WERI-Rb-1 (cell line): ENCODE data around the gene SDK2.
"Not testable (repeated sequence)": the region's sequence is repeated elsewhere in the genome, so short reads cannot be mapped to it uniquely, and the experiment has no call there.

Experiments used
- DNase-seq: peaks from one replicate; pipeline ENCODE4 v3.0.0-alpha.2; 2020
- H3K27ac ChIP-seq: fragments of 250-450 bp; sonication (Bioruptor Pico); 2 replicates; pipeline ENCODE4 v1.5.1; 2020; ENCODE audit warnings: mild to moderate bottlenecking, moderate library complexity
- H3K27me3 ChIP-seq: fragments of 250-450 bp; sonication (Bioruptor Pico); 2 replicates; pipeline ENCODE4 v1.5.1; 2021; ENCODE audit warnings: mild to moderate bottlenecking, low read depth, moderate library complexity; ENCODE audit not compliant: insufficient read depth, severe bottlenecking
- H3K36me3 ChIP-seq: fragments of 250-450 bp; sonication (Bioruptor Pico); 2 replicates; pipeline ENCODE4 v1.5.1; 2020; ENCODE audit warnings: mild to moderate bottlenecking, moderate library complexity
- H3K4me3 ChIP-seq: 2 replicates; pipeline ENCODE4 v1.5.1; 2011; ENCODE audit warnings: low read depth, mild to moderate bottlenecking, control low read depth, low read length
- H3K9me3 ChIP-seq: fragments of 250-450 bp; sonication (Bioruptor Pico); 2 replicates; pipeline ENCODE4 v1.5.1; 2021; ENCODE audit warnings: mild to moderate bottlenecking, moderate library complexity; ENCODE audit not compliant: severe bottlenecking
- TF ChIP-seq, protein P1 (sequence below): IDR thresholded peaks from 2 replicates; pipeline ENCODE4 v1.5.1; 2011; ENCODE audit warnings: low read depth, mild to moderate bottlenecking, control low read depth, inconsistent platforms, low read length

SDK2 gene

DNA sequence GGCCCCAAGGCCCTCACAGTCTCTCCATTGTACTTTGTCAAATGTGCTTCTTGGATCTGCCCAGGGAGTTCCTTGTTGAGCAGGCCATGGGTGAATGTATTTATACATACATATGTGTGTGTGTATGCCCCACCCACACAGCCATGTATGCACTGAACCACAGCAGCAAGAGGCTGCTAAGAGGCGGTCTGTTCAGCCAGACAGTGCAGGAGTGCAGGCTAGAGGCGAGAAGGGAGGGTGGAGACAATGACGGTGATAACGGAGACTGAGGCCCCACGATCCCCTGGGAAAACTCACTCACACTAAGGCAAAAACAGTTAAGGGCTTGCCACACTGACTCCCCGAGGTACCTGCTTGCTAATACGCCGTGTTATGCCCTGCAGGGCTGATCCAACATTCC, 181.4 kb downstream of the SDK2 start:
- peaks cover 34% of the 10 kb centered on the region for H3K36me3 ChIP-seq
- no peak for DNase-seq
- no peaks in the 10 kb centered on the region for H3K9me3 ChIP-seq
- no peak overlapping the region for H3K27ac ChIP-seq
- no peaks in the 10 kb centered on the region for H3K27me3 ChIP-seq
- TF ChIP-seq, protein P1, sequence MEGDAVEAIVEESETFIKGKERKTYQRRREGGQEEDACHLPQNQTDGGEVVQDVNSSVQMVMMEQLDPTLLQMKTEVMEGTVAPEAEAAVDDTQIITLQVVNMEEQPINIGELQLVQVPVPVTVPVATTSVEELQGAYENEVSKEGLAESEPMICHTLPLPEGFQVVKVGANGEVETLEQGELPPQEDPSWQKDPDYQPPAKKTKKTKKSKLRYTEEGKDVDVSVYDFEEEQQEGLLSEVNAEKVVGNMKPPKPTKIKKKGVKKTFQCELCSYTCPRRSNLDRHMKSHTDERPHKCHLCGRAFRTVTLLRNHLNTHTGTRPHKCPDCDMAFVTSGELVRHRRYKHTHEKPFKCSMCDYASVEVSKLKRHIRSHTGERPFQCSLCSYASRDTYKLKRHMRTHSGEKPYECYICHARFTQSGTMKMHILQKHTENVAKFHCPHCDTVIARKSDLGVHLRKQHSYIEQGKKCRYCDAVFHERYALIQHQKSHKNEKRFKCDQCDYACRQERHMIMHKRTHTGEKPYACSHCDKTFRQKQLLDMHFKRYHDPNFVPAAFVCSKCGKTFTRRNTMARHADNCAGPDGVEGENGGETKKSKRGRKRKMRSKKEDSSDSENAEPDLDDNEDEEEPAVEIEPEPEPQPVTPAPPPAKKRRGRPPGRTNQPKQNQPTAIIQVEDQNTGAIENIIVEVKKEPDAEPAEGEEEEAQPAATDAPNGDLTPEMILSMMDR: no peak
- no peak overlapping the region for H3K4me3 ChIP-seq

GRCh38 chr17:73459980-73460379, 184.3 kb downstream of the SDK2 start:
- TF ChIP-seq, protein P1: no peak
- Histone ChIP-seq H3K36me3 (peaks cover 21% of the 10 kb centered on the region), H3K4me3 (no peak overlapping the region), H3K9me3 (no peaks in the 10 kb centered on the region), H3K27me3 (no peaks in the 10 kb centered on the region), H3K27ac (no peak overlapping the region)
- DNase-seq: no peak

- DNase-seq: no peak
- H3K27ac ChIP-seq: no peak overlapping the region
- peaks cover 4% of the 10 kb centered on the region for H3K9me3 ChIP-seq
- no peak overlapping the region for H3K4me3 ChIP-seq
- H3K27me3 ChIP-seq: no peaks in the 10 kb centered on the region
- TF ChIP-seq, protein P1: no peak
- peaks cover 20% of the 10 kb centered on the region for H3K36me3 ChIP-seq
These were observed 188.5 kb downstream of the SDK2 start for GRCh38 chr17:73455767-73456166.

- Histone ChIP-seq H3K4me3 (no peak overlapping the region), H3K9me3 (peaks cover 4% of the 10 kb centered on the region), H3K36me3 (peaks cover 20% of the 10 kb centered on the region), H3K27me3 (no peaks in the 10 kb centered on the region), H3K27ac (no peak overlapping the region)
- TF ChIP-seq, protein P1: no peak
- no peak for DNase-seq
These were observed 189.1 kb downstream of the SDK2 start for GRCh38 chr17:73455050-73455687.

- not testable (repeated sequence) for DNase-seq, H3K9me3 ChIP-seq, H3K27ac ChIP-seq, H3K27me3 ChIP-seq, H3K4me3 ChIP-seq
- peaks cover 20% of the 10 kb centered on the region for H3K36me3 ChIP-seq
These were observed 190.8 kb downstream of the SDK2 start for GRCh38 chr17:73453494-73453893.

GRCh38 chr17:73453090-73453489, 191.2 kb downstream of the SDK2 start:
- no peak for DNase-seq
- Histone ChIP-seq H3K4me3 (no peak overlapping the region), H3K27ac (no peak overlapping the region), H3K27me3 (no peaks in the 10 kb centered on the region), H3K9me3 (peaks cover 4% of the 10 kb centered on the region), H3K36me3 (peaks cover 20% of the 10 kb centered on the region)
- TF ChIP-seq, protein P1: no peak
